H9 (cell line): ENCODE results near the gene LCE1E. TPM values are rescaled to one million over a fixed set of nuclear protein-coding genes. Genes with fewer than 3 reads are reported as not detected.

Experiments
- DNase-seq: peaks from one replicate; pipeline ENCODE4 v3.0.0-alpha.2; 2017
- H2AFZ ChIP-seq: one replicate; pipeline ENCODE4 v1.6.1; 2013; ENCODE audit warnings: mild to moderate bottlenecking, low read length, control low read depth, moderate library complexity
- H2AK5ac ChIP-seq: 2 replicates; pipeline ENCODE4 v1.6.1; 2013; ENCODE audit warnings: low read length, control low read depth, mixed read lengths; ENCODE audit not compliant: insufficient read length
- H2BK120ac ChIP-seq: one replicate; pipeline ENCODE4 v1.6.1; 2013; ENCODE audit warnings: low read depth, mild to moderate bottlenecking, low read length, control low read depth, inconsistent platforms; ENCODE audit not compliant: poor library complexity, severe bottlenecking
- H2BK12ac ChIP-seq: 2 replicates; pipeline ENCODE4 v1.6.1; 2013; ENCODE audit warnings: low read length, control low read depth, mixed read lengths, low read depth; ENCODE audit not compliant: insufficient read length
- H2BK15ac ChIP-seq: 2 replicates; pipeline ENCODE4 v1.6.1; 2013; ENCODE audit warnings: low read depth, low read length, control low read depth
- H2BK20ac ChIP-seq: one replicate; pipeline ENCODE4 v1.6.1; 2013; ENCODE audit warnings: low read depth, mild to moderate bottlenecking, low read length, control low read depth, inconsistent platforms; ENCODE audit not compliant: poor library complexity, severe bottlenecking
- H2BK5ac ChIP-seq: 2 replicates; pipeline ENCODE4 v1.6.1; 2013; ENCODE audit warnings: low read length, control low read depth, mixed read lengths; ENCODE audit not compliant: insufficient read length
- H3K14ac ChIP-seq: 2 replicates; pipeline ENCODE4 v1.6.1; 2013; ENCODE audit warnings: low read length, control low read depth; ENCODE audit not compliant: insufficient read depth
- H3K18ac ChIP-seq: 2 replicates; pipeline ENCODE4 v1.6.1; 2013; ENCODE audit warnings: low read depth, mild to moderate bottlenecking, mixed read lengths, low read length, control low read depth; ENCODE audit not compliant: insufficient read length
- H3K23ac ChIP-seq: 2 replicates; pipeline ENCODE4 v1.6.1; 2013; ENCODE audit warnings: low read length, control low read depth, mixed read lengths, low read depth; ENCODE audit not compliant: insufficient read length
- H3K23me2 ChIP-seq: 2 replicates; pipeline ENCODE4 v1.6.1; 2013; ENCODE audit warnings: low read depth, mild to moderate bottlenecking, mixed read lengths, low read length, control low read depth; ENCODE audit not compliant: insufficient read length, poor library complexity, severe bottlenecking
- H3K27ac ChIP-seq: 2 replicates; pipeline ENCODE4 v1.5.1; 2013; ENCODE audit warnings: low read length, control low read depth, mixed read lengths, low read depth; ENCODE audit not compliant: insufficient read length
- H3K27me3 ChIP-seq: 2 replicates; pipeline ENCODE4 v1.6.1; 2013; ENCODE audit warnings: low read length, control low read depth, inconsistent platforms; ENCODE audit not compliant: insufficient read depth
- H3K4ac ChIP-seq: 2 replicates; pipeline ENCODE4 v1.6.1; 2013; ENCODE audit warnings: low read depth, mild to moderate bottlenecking, control low read depth, inconsistent platforms, low read length, moderate library complexity
- H3K4me1 ChIP-seq: 2 replicates; pipeline ENCODE4 v1.6.1; 2013; ENCODE audit warnings: low read length, control low read depth, inconsistent platforms; ENCODE audit not compliant: insufficient read depth
- H3K4me2 ChIP-seq: 2 replicates; pipeline ENCODE4 v1.6.1; 2013; ENCODE audit warnings: low read length, control low read depth, mixed read lengths; ENCODE audit not compliant: insufficient read length, insufficient read depth
- H3K56ac ChIP-seq: 2 replicates; pipeline ENCODE4 v1.6.1; 2013; ENCODE audit warnings: low read depth, mild to moderate bottlenecking, mixed read lengths, low read length, control low read depth; ENCODE audit not compliant: insufficient read length
- H3K79me1 ChIP-seq: 2 replicates; pipeline ENCODE4 v1.6.1; 2013; ENCODE audit warnings: low read depth, mild to moderate bottlenecking, moderate library complexity, low read length, control low read depth, inconsistent platforms; ENCODE audit not compliant: insufficient read depth, poor library complexity, severe bottlenecking
- H3K79me2 ChIP-seq: 2 replicates; pipeline ENCODE4 v1.6.1; 2013; ENCODE audit warnings: low read length, control low read depth, inconsistent platforms; ENCODE audit not compliant: insufficient read depth
- H3K9ac ChIP-seq: 2 replicates; pipeline ENCODE4 v1.6.1; 2013; ENCODE audit warnings: low read length, control low read depth, mixed read lengths; ENCODE audit not compliant: insufficient read length; ENCODE audit errors: extremely low read depth
- H3K9me3 ChIP-seq: one replicate; pipeline ENCODE4 v1.6.1; 2013; ENCODE audit warnings: low read depth, low read length, inconsistent platforms; ENCODE audit not compliant: control insufficient read depth
- H3T11ph ChIP-seq: one replicate; pipeline ENCODE4 v1.6.1; 2013; ENCODE audit warnings: mild to moderate bottlenecking, low read length, control low read depth, inconsistent platforms
- H4K20me1 ChIP-seq: one replicate; pipeline ENCODE4 v1.6.1; 2013; ENCODE audit not compliant: control insufficient read depth, insufficient read length, insufficient read depth
- H4K5ac ChIP-seq: 2 replicates; pipeline ENCODE4 v1.6.1; 2013; ENCODE audit warnings: low read depth, mild to moderate bottlenecking, mixed read lengths, low read length, control low read depth; ENCODE audit not compliant: insufficient read length
- H4K8ac ChIP-seq: replicated peaks from 2 replicates; pipeline ENCODE4 v1.6.1; 2013; ENCODE audit warnings: low read length, control low read depth, mixed read lengths, low read depth; ENCODE audit not compliant: insufficient read length
- H4K91ac ChIP-seq: 2 replicates; pipeline ENCODE4 v1.6.1; 2013; ENCODE audit warnings: low read depth, mild to moderate bottlenecking, moderate library complexity, mixed read lengths, low read length, control low read depth; ENCODE audit not compliant: insufficient read length
- H3K27ac Mint-ChIP-seq, 3 experiments: 2 replicates in 2 of 3; 3 replicates in 1 of 3; pipeline ENCODE4 v1.8.0; 2020 to 2021; ENCODE audit warnings: mixed read lengths in 3 of 3, mild to moderate bottlenecking in 1 of 3, moderate library complexity in 1 of 3
- H3K27me3 Mint-ChIP-seq: 2 replicates; pipeline ENCODE4 v1.8.0; 2021; ENCODE audit warnings: low read depth, mild to moderate bottlenecking, moderate library complexity, mixed read lengths
- H3K36me3 Mint-ChIP-seq, 3 experiments: 2 replicates in 2 of 3; 3 replicates in 1 of 3; pipeline ENCODE4 v1.8.0; 2020 to 2021; ENCODE audit warnings: low read depth in 3 of 3, mixed read lengths in 3 of 3; ENCODE audit not compliant: insufficient read depth in 1 of 3
- H3K4me1 Mint-ChIP-seq, 2 experiments: 2 replicates each; pipeline ENCODE4 v1.8.0; 2020; ENCODE audit warnings: mixed read lengths in 2 of 2
- H3K4me3 Mint-ChIP-seq, 2 experiments: 2 replicates in 1 of 2; 3 replicates in 1 of 2; pipeline ENCODE4 v1.8.0; 2020 to 2021; ENCODE audit warnings: mild to moderate bottlenecking in 2 of 2, mixed read lengths in 2 of 2, moderate library complexity in 1 of 2
- H3K9me3 Mint-ChIP-seq, 2 experiments: 2 replicates in 1 of 2; 3 replicates in 1 of 2; pipeline ENCODE4 v1.8.0; 2020; ENCODE audit warnings: mild to moderate bottlenecking in 2 of 2, mixed read lengths in 2 of 2, moderate library complexity in 1 of 2
- WGBS: extraction: QIAGEN DNeasy Blood & Tissue Kit; methylation state at CpG from one replicate; pipeline ENCODE4 v1.1.7; 2013; ENCODE audit warnings: missing lambda C conversion rate, low lambda C conversion rate, mixed read lengths; ENCODE audit not compliant: insufficient read length; ENCODE audit errors: extremely low coverage; 5-methylcytosine and 5-hydroxymethylcytosine counted together
- total RNA-seq: library from RNA; stranded (reverse); gene quantifications from 2 replicates; pipeline ENCODE4 v1.2.1, GENCODE V29; 2021
- TF ChIP-seq, protein P1 (sequence below): fragments of 200-600 bp; sonication (generic); conservative IDR thresholded peaks from 3 replicates; pipeline ENCODE4 v1.8.0; 2021; ENCODE audit warnings: antibody characterized with exemption, mild to moderate bottlenecking

The LCE1E gene
- total RNA-seq, 1 experiment from 2014 or later: not detected

DNA sequence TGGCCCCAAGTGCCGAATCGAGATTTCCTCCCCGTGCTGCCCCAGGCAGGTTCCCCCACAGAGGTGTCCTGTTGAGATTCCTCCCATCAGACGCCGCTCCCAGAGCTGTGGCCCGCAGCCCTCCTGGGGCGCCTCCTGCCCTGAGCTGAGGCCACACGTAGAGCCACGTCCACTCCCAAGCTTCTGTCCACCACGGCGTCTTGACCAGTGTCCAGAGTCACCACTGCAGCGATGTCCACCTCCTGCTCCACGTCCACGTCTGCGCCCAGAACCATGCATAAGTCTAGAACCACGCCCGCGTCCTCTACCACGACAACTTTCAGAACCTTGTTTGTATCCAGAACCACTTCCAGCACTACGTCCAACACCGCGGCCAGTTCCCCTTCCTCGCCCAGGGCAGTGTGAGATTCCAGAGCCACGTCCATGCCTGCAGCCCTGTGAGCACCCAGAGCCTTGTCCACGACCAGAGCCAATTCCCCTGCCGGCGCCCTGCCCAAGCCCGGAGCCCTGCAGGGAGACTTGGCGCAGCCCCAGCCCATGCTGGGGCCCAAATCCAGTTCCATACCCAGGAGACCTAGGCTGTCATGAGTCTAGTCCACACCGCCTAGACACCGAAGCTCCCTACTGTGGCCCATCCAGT is 25.4 kb upstream of the LCE1E start:
- H2BK120ac ChIP-seq: no peak overlapping the region
- Mint-ChIP-seq H3K9me3 (peaks cover 92 to 95% of the 10 kb centered on the region in 2 experiments), H3K4me1 (no peaks in the 10 kb centered on the region), H3K36me3 (peaks cover 22 to 44% (median 24%) of the 10 kb centered on the region in 3 experiments; a peak in 6 of 7 replicates), H3K27me3 (peaks cover 4% of the 10 kb centered on the region; the same call in 1 of the 2 replicates), H3K27ac (no peak overlapping the region), H3K4me3 (no peak overlapping the region)
- WGBS: no CpG with 5 or more reads among the region's 31 CpGs
- H2BK20ac ChIP-seq: no peak overlapping the region
- H3K23me2 ChIP-seq: no peaks in the 10 kb centered on the region
- H4K91ac ChIP-seq: no peak overlapping the region
- H4K8ac ChIP-seq: no peak overlapping the region
- H3K4me2 ChIP-seq: no peak overlapping the region
- H3K27me3 ChIP-seq: no peaks in the 10 kb centered on the region
- no peak overlapping the region for H2AK5ac ChIP-seq
- no peaks in the 10 kb centered on the region for H4K20me1 ChIP-seq
- no peak overlapping the region for H3K4ac ChIP-seq
- H3K9ac ChIP-seq: no peak overlapping the region
- peaks cover 98% of the 10 kb centered on the region for H3K9me3 ChIP-seq
- no peak overlapping the region for H4K5ac ChIP-seq
- H3T11ph ChIP-seq: no peak overlapping the region
- no peak overlapping the region for H2BK5ac ChIP-seq
- no peak overlapping the region for H2BK12ac ChIP-seq
- H3K56ac ChIP-seq: no peak overlapping the region
- no peak overlapping the region for H3K23ac ChIP-seq
- H3K79me2 ChIP-seq: no peaks in the 10 kb centered on the region
- no peak overlapping the region for H2AFZ ChIP-seq
- no peak overlapping the region for H3K27ac ChIP-seq
- no peak overlapping the region for H3K14ac ChIP-seq
- TF ChIP-seq, protein P1, sequence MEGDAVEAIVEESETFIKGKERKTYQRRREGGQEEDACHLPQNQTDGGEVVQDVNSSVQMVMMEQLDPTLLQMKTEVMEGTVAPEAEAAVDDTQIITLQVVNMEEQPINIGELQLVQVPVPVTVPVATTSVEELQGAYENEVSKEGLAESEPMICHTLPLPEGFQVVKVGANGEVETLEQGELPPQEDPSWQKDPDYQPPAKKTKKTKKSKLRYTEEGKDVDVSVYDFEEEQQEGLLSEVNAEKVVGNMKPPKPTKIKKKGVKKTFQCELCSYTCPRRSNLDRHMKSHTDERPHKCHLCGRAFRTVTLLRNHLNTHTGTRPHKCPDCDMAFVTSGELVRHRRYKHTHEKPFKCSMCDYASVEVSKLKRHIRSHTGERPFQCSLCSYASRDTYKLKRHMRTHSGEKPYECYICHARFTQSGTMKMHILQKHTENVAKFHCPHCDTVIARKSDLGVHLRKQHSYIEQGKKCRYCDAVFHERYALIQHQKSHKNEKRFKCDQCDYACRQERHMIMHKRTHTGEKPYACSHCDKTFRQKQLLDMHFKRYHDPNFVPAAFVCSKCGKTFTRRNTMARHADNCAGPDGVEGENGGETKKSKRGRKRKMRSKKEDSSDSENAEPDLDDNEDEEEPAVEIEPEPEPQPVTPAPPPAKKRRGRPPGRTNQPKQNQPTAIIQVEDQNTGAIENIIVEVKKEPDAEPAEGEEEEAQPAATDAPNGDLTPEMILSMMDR: no peak
- H3K18ac ChIP-seq: no peak overlapping the region
- no peak for DNase-seq
- no peaks in the 10 kb centered on the region for H3K79me1 ChIP-seq
- H2BK15ac ChIP-seq: no peak overlapping the region
- no peaks in the 10 kb centered on the region for H3K4me1 ChIP-seq
